ENCODE measurements around the gene CACNA1C.

CACNA1C gene

DNA sequence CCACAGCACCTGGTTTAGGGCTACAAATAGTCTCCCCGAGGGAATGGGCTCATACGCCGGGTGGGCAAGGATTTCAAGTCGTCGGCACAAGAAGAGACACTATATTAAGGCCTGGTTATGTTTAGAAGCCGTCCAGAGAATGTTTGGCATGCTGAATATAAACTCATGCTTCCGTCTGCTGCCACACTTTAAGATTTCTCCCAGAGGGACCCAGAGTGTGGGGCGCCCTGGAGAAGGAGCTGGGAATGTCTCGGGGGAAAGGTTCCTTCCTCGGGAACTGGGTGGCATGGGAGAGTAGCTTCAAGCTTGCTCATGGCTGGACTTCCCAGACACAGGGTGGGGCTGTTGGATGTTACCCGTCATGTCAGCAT is 295.7 kb downstream of the CACNA1C start:
- H3K27me3 Mint-ChIP-seq: no peaks in the 10 kb centered on the region
- H3K4me1 Mint-ChIP-seq: no peaks in the 10 kb centered on the region
- no peaks in the 10 kb centered on the region for H3K36me3 Mint-ChIP-seq
- no peak overlapping the region for H3K4me3 Mint-ChIP-seq
- no peak overlapping the region for H3K27ac Mint-ChIP-seq
- no peaks in the 10 kb centered on the region for H3K9me3 Mint-ChIP-seq

DNA sequence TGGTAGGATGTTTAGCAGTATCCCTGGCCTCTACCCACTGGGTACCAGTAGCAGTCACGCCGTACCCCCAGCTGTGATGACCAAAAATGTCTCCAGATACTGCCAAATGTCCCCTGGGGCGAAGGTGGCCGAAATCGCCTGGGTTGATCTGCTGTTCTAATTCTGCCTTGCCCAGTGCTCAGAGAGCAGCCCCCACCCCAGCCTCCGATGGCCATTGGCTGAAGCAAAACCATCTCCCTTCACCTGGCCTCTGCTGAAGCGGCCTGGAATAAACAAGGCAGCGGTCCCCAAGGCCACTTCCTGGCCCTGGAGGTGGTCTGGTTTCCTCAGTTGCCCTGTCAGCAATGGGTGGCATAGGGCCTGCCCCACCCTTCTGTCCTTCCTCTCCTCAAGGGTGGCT is 298.4 kb downstream of the CACNA1C start:
- Mint-ChIP-seq H3K36me3 (no peaks in the 10 kb centered on the region), H3K9me3 (no peaks in the 10 kb centered on the region), H3K27me3 (no peaks in the 10 kb centered on the region), H3K4me3 (no peak overlapping the region), H3K4me1 (no peaks in the 10 kb centered on the region), H3K27ac (no peak overlapping the region)

DNA sequence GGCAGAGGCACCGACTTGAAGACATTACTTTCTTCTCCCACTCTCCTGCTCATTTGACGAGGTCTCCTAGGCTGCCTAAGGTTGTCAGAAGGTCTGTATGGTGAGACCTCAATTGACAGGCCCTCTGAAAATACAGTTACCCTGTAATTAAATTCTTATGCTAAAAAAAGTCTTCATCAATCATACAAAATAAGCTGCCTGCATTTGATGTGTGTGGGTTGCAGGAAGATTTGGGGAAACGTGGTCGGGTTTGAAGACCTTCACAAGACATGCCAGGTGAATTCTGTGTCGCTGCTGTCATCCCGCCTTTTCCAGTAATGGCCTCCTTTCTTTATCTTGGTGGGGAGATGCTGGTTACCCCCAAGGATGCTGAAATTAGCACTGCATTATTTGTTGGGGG is 299.4 kb downstream of the CACNA1C start:
- no peak overlapping the region for H3K27ac Mint-ChIP-seq
- H3K9me3 Mint-ChIP-seq: no peaks in the 10 kb centered on the region
- no peaks in the 10 kb centered on the region for H3K36me3 Mint-ChIP-seq
- peaks cover 2% of the 10 kb centered on the region for H3K27me3 Mint-ChIP-seq
- no peak overlapping the region for H3K4me3 Mint-ChIP-seq
- no peaks in the 10 kb centered on the region for H3K4me1 Mint-ChIP-seq

DNA sequence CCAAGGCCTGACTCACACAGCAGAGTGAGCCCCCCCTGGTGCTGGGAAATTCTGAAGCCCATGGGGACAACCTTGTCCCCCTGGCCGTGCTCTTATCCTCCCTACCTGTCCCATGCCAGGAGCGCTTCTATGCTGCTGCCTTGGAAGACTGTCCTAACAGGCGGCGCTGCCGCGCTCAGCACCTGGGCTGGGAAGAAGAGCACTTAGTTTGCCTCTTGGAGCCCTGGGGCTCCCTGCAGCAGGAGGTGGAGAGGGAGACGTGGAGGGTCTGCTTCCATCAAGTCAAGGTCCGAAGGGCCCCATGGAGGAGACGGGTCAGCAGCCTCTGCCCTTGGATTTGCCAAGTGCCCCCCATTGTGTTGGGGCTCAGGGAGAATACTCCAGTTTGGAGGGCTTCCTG is 300.5 kb downstream of the CACNA1C start:
- H3K27ac Mint-ChIP-seq: peak overlapping the region; percentile 56
- H3K9me3 Mint-ChIP-seq: no peaks in the 10 kb centered on the region
- no peak overlapping the region for H3K4me3 Mint-ChIP-seq
- peaks cover 2% of the 10 kb centered on the region for H3K27me3 Mint-ChIP-seq
- H3K36me3 Mint-ChIP-seq: no peaks in the 10 kb centered on the region
- peaks cover 5% of the 10 kb centered on the region for H3K4me1 Mint-ChIP-seq

DNA sequence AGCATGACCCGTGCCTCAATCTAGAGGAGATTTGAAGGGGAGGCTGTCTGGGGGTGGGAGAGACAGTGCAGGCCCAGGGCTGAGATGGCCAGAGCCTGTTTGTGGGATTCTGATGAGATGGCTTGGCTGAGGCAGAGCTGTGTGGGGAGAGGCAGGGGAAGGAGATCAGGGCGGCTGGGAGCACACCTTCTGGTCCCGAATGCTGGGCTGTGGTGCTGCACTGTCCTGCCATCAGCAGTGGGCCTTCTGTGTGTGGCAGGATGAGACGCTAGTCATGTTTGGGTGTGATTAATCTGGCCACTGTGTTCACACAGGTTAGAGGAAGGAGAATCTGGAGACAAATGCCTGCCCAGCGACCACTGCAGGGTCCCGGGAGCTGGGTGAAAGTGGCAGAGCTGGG is 300.9 kb downstream of the CACNA1C start:
- Mint-ChIP-seq H3K27me3 (peaks cover 2% of the 10 kb centered on the region), H3K4me3 (no peak overlapping the region)

GRCh38 chr12:2354151-2354991 is 301.6 kb downstream of the CACNA1C start:
- Mint-ChIP-seq H3K9me3 (no peaks in the 10 kb centered on the region), H3K27me3 (peaks cover 2% of the 10 kb centered on the region), H3K4me3 (no peak overlapping the region), H3K27ac (no peak overlapping the region), H3K36me3 (no peaks in the 10 kb centered on the region), H3K4me1 (peaks cover 14% of the 10 kb centered on the region)

More for the DNA sequence above, 300.9 kb downstream of the CACNA1C start:
- H3K4me1 Mint-ChIP-seq: peaks cover 9% of the 10 kb centered on the region
- H3K9me3 Mint-ChIP-seq: no peaks in the 10 kb centered on the region
- H3K27ac Mint-ChIP-seq: no peak overlapping the region
- no peaks in the 10 kb centered on the region for H3K36me3 Mint-ChIP-seq

DNA sequence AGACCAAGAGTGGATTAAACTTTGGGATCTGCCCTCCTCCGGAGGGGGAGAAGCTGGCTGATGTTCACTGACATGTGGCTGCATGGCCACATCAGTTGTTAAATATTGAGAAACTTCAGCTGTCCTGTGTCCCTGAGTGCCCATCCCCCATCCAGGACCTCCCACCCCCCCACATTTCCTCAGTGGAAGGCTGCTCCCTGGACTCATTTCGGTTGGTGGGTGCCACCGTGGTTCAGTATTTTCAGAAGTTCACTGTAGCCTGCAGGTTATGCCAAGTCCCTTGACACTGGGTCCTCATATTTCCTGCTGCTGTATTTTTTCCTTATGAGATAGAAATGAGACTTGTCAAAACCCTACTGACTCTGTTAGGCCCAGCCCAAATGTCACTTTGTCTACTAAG is 302.4 kb downstream of the CACNA1C start:
- Mint-ChIP-seq H3K4me3 (no peak overlapping the region), H3K27ac (no peak overlapping the region), H3K4me1 (peaks cover 14% of the 10 kb centered on the region), H3K9me3 (no peaks in the 10 kb centered on the region), H3K27me3 (peaks cover 2% of the 10 kb centered on the region), H3K36me3 (no peaks in the 10 kb centered on the region)

DNA sequence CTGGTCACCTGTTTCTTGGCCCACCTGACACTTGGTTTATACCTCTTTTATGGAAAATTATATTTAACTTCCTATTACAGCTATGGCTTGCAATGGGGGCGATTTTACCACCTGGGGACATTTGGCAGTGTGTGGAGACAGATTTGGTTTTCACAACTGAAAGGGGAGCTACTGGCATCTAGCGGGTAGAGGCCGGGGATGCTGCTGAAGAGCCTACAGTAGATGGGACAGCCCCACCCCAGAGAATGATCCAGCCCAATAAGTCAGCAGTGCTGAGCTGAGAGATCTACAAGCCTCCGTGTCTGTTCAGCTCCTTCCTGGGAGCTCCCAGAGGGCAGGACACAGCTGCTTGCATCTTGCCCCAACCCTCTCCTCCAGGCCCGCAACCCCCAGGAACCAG is 302.8 kb downstream of the CACNA1C start:
- Mint-ChIP-seq H3K4me1 (peaks cover 14% of the 10 kb centered on the region), H3K27me3 (peaks cover 2% of the 10 kb centered on the region), H3K36me3 (no peaks in the 10 kb centered on the region)

GRCh38 chr12:2356601-2357125 is 303.9 kb downstream of the CACNA1C start:
- no peaks in the 10 kb centered on the region for H3K9me3 Mint-ChIP-seq
- H3K4me3 Mint-ChIP-seq: no peak overlapping the region
- no peaks in the 10 kb centered on the region for H3K36me3 Mint-ChIP-seq
- H3K27ac Mint-ChIP-seq: no peak overlapping the region
- peaks cover 14% of the 10 kb centered on the region for H3K4me1 Mint-ChIP-seq
- peaks cover 4% of the 10 kb centered on the region for H3K27me3 Mint-ChIP-seq

More for the DNA sequence above, 302.8 kb downstream of the CACNA1C start:
- Mint-ChIP-seq H3K27ac (no peak overlapping the region), H3K9me3 (no peaks in the 10 kb centered on the region), H3K4me3 (no peak overlapping the region)

GRCh38 chr12:2358986-2359658 is 306.3 kb downstream of the CACNA1C start:
- no peak overlapping the region for H3K4me3 Mint-ChIP-seq
- H3K27ac Mint-ChIP-seq: peak overlapping the region; percentile 26
- no peaks in the 10 kb centered on the region for H3K9me3 Mint-ChIP-seq

GRCh38 chr12:2359725-2360629 is 307.2 kb downstream of the CACNA1C start:
- H3K9me3 Mint-ChIP-seq: no peaks in the 10 kb centered on the region
- H3K4me1 Mint-ChIP-seq: peaks cover 38% of the 10 kb centered on the region
- no peaks in the 10 kb centered on the region for H3K36me3 Mint-ChIP-seq
- H3K4me3 Mint-ChIP-seq: no peak overlapping the region
- H3K27ac Mint-ChIP-seq: no peak overlapping the region
- peaks cover 4% of the 10 kb centered on the region for H3K27me3 Mint-ChIP-seq

More at GRCh38 chr12:2358986-2359658, 306.3 kb downstream of the CACNA1C start:
- no peaks in the 10 kb centered on the region for H3K36me3 Mint-ChIP-seq
- H3K27me3 Mint-ChIP-seq: peaks cover 4% of the 10 kb centered on the region
- peaks cover 31% of the 10 kb centered on the region for H3K4me1 Mint-ChIP-seq

GRCh38 chr12:2360630-2361170 is 307.9 kb downstream of the CACNA1C start:
- Mint-ChIP-seq H3K4me1 (peaks cover 43% of the 10 kb centered on the region), H3K36me3 (no peaks in the 10 kb centered on the region), H3K27ac (no peak overlapping the region)

DNA sequence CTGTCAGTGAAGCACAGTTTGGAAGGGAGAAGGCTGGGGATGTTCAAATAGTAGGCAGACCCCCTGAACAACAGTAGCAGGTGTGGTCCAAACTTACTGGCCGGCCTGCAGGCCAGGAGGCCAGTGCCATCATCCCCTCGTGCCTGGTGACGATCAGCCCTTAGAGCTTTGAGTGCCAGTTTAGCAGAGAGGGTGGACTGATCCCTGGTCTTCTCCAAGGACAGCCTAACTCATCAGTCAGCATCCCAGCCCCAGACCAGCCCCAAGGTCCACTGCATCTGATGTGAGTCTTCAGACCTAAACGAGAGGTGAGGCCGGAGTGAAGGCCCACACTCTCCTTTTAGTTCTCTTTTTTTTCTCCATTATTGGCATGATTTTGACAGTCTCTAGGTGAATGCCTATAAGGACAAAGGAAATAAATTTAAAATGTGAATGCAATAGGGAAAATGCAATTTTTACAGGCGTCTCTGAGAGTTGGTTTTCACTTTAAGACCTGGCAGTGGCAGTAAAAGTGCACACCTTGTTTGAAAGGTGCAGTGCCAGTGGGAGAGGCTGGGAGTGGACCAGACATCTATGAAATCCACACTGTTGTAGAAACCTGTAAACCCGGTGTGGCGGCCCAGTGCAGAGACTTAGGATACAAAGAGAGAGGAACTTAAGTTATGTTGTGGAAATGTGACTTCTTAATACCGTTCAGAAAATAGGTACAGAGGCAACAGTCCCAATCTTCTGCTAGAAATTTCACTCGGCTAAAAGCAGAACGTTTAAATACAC is 311.2 kb downstream of the CACNA1C start:
- Mint-ChIP-seq H3K27ac (no peak overlapping the region), H3K4me1 (peaks cover 31% of the 10 kb centered on the region), H3K36me3 (no peaks in the 10 kb centered on the region), H3K27me3 (peaks cover 2% of the 10 kb centered on the region), H3K4me3 (no peak overlapping the region), H3K9me3 (no peaks in the 10 kb centered on the region)

More at GRCh38 chr12:2360630-2361170, 307.9 kb downstream of the CACNA1C start:
- Mint-ChIP-seq H3K27me3 (peaks cover 4% of the 10 kb centered on the region), H3K4me3 (no peak overlapping the region), H3K9me3 (no peaks in the 10 kb centered on the region)

- H3K27me3 Mint-ChIP-seq: peaks cover 2% of the 10 kb centered on the region
- H3K4me3 Mint-ChIP-seq: no peak overlapping the region
Observed at GRCh38 chr12:2364631-2365051, 311.9 kb downstream of the CACNA1C start.

More at GRCh38 chr12:2364631-2365051, 311.9 kb downstream of the CACNA1C start:
- H3K9me3 Mint-ChIP-seq: no peaks in the 10 kb centered on the region
- peaks cover 29% of the 10 kb centered on the region for H3K4me1 Mint-ChIP-seq
- H3K27ac Mint-ChIP-seq: no peak overlapping the region
- H3K36me3 Mint-ChIP-seq: no peaks in the 10 kb centered on the region

All from activated naive CD4-positive, alpha-beta T cell treated with anti-CD3 and anti-CD28 coated beads, Interleukin-2, amount 50 U/mL, for 24 hours (primary cell).